ENCODE results near the gene PARP2. TPM values are rescaled to one million over a fixed set of nuclear protein-coding genes. Genes with fewer than 3 reads are reported as not detected.
A peak's percentile ranks its signal among the peaks of the same experiment; 100 is the strongest.

The PARP2 gene
- total and polyA plus RNA-seq, 9 of the 15 experiments (the other 6 are each of a cell fraction or from before 2014, with no cell fraction given): 19.7 to 50.5 (median 29.9) TPM

GRCh38 chr14:20343092-20343861 is at the start of gene PARP2 (continued):
- peak; percentile 65; the same call in 1 of the 2 replicates for TF ChIP-seq ETS1 (conservative IDR thresholded peaks at IDR 0.05; ENCODE audit: control insufficient read depth, low read depth, low read length)
- TF ChIP-seq ZBTB12 (CRISPR knock-in tag; IDR thresholded peaks at IDR 0.05): peak; percentile 85
- TF ChIP-seq GABPB1 (CRISPR knock-in tag; IDR thresholded peaks at IDR 0.05): peak; percentile 41
- TF ChIP-seq L3MBTL2 (IDR thresholded peaks at IDR 0.05): peak; percentile 51
- TF ChIP-seq STAT5A (IDR thresholded peaks at IDR 0.05; ENCODE audit: borderline replicate concordance, low read length): peak; percentile 19; the same call in 1 of the 2 replicates
- peak; percentile 21 for TF ChIP-seq RBM25 (IDR thresholded peaks at IDR 0.05; ENCODE audit: low read depth, low read length, severe bottlenecking)
- TF ChIP-seq ZKSCAN1 (IDR thresholded peaks at IDR 0.05; ENCODE audit: low read depth, low read length): 0 out of 2 replicates have a peak, but pooled peaks have one; percentile 13
- TF ChIP-seq ETV1 (tag; conservative IDR thresholded peaks at IDR 0.05; ENCODE audit: low read depth): 0 out of 2 replicates have a peak, but pooled peaks have one; percentile 5
- TF ChIP-seq HSF4 (CRISPR knock-in tag; IDR thresholded peaks at IDR 0.05; ENCODE audit: borderline replicate concordance): no peak
- peak in 1 of 2 experiments; percentile 94; a peak in 2 of 4 replicates for TF ChIP-seq UBTF (IDR thresholded peaks at IDR 0.05; ENCODE audit: borderline replicate concordance in 1 of 2, low read depth in 2 of 2, low read length in 2 of 2)
- TF ChIP-seq RBFOX2 (IDR thresholded peaks at IDR 0.05; ENCODE audit: low read depth, low read length): peak; percentile 84
- TF ChIP-seq NR2C1 (IDR thresholded peaks at IDR 0.05): 0 out of 2 replicates have a peak, but pooled peaks have one; percentile 23
- TF ChIP-seq NR2C1 (tag; IDR thresholded peaks at IDR 0.05): no peak
- peak; percentile 75 for TF ChIP-seq MAX (CRISPR knock-in tag; IDR thresholded peaks at IDR 0.05)
- TF ChIP-seq NCOR1 (IDR thresholded peaks at IDR 0.05): peak; percentile 48
- TF ChIP-seq ATF2 (CRISPR knock-in tag; IDR thresholded peaks at IDR 0.05): peak; percentile 50; the same call in 1 of the 2 replicates
- peak; percentile 87 for TF ChIP-seq PML (IDR thresholded peaks at IDR 0.05; ENCODE audit: low read length)
- TF ChIP-seq HDAC2 (IDR thresholded peaks at IDR 0.05): no peak
- TF ChIP-seq SMAD1 (IDR thresholded peaks at IDR 0.05; ENCODE audit: low read depth, low read length, partially characterized antibody): peak; percentile 63
- TF ChIP-seq SIN3A (IDR thresholded peaks at IDR 0.05; ENCODE audit: borderline replicate concordance in 2 of 2, control insufficient read depth in 1 of 2, low read depth in 2 of 2, low read length in 2 of 2): peak in 1 of 2 experiments; percentile 49; a peak in 1 of 4 replicates
- TF ChIP-seq TBL1XR1 (IDR thresholded peaks at IDR 0.05; ENCODE audit: low read length in 2 of 2): peak in 1 of 2 experiments; percentile 38; a peak in 1 of 4 replicates

All from K562 (cell line).